Endothelial cell of umbilical vein (primary cell): Measurements from ENCODE around the gene COQ7.

Source experiments
- CTCF ChIP-seq, 2 donors: IDR thresholded peaks; 1 replicate in 1 of 2; 2 replicates in 1 of 2; pipeline ENCODE4 v1.5.1; 2011; ENCODE audit warnings: low read length in 2 of 2, mild to moderate bottlenecking in 2 of 2, moderate library complexity in 2 of 2, control low read depth in 1 of 2, inconsistent platforms in 1 of 2, low read depth in 1 of 2; ENCODE audit not compliant: insufficient read depth in 1 of 2; ENCODE audit errors: extremely low read depth in 1 of 2
- POLR2A ChIP-seq: IDR thresholded peaks from 2 replicates; pipeline ENCODE4 v1.6.1; 2012; ENCODE audit warnings: low read depth, mild to moderate bottlenecking, control low read depth, low read length
- POLR2AphosphoS5 ChIP-seq: IDR thresholded peaks from 2 replicates; pipeline ENCODE4 v1.6.1; 2012; ENCODE audit warnings: low read depth, mild to moderate bottlenecking, control low read depth, low read length, moderate library complexity; ENCODE audit not compliant: insufficient read depth

GRCh38 chr16:19077879-19078278 lies 10.5 kb downstream of the COQ7 start:
- no peak for TF ChIP-seq CTCF (IDR thresholded peaks at IDR 0.05; ENCODE audit: extremely low read depth in 1 of 2, insufficient read depth in 1 of 2, low read depth in 1 of 2, low read length in 2 of 2)
- no peak for TF ChIP-seq POLR2AphosphoS5
- no peak for TF ChIP-seq POLR2A
